Measurements from ENCODE around the gene SYT2. TPM values are rescaled to one million over a fixed set of nuclear protein-coding genes. Genes with fewer than 3 reads are reported as not detected.

Gene SYT2
- total RNA-seq, 6 donors from 2014 or later, result 0.14 TPM; not detected in 5

- no peaks in the 10 kb centered on the region for H3K36me3 ChIP-seq
- H3K27ac ChIP-seq, result no peak overlapping the region
- H3K4me1 ChIP-seq, result no peaks in the 10 kb centered on the region
- DNase-seq (no peak), ATAC-seq (ENCODE audit: low FRiP score in 2 of 2) (no peak)
- H3K4me3 ChIP-seq, result no peak overlapping the region
- no peak for TF ChIP-seq EP300 (IDR thresholded peaks at IDR 0.05)
- TF ChIP-seq CTCF (IDR thresholded peaks at IDR 0.05), result no peak
- no peak for TF ChIP-seq POLR2A (IDR thresholded peaks at IDR 0.05)
- TF ChIP-seq POLR2AphosphoS5 (IDR thresholded peaks at IDR 0.05), result no peak
- no peaks in the 10 kb centered on the region for H3K9me3 ChIP-seq
- H3K27me3 ChIP-seq, result no peaks in the 10 kb centered on the region
- WGBS, 2 donors, result 67 to 77% methylated on average over 10 to 11 of the region's 11 CpGs
These were observed 22.9 kb downstream of the SYT2 start for GRCh38 chr1:202687370-202687769.

GRCh38 chr1:202685641-202686040 lies 24.6 kb downstream of the SYT2 start:
- ATAC-seq (ENCODE audit: low FRiP score in 2 of 2) (no peak), DNase-seq (no peak)
- no peak for TF ChIP-seq CTCF (IDR thresholded peaks at IDR 0.05)
- no peak for TF ChIP-seq POLR2A (IDR thresholded peaks at IDR 0.05)
- no peak for TF ChIP-seq POLR2AphosphoS5 (IDR thresholded peaks at IDR 0.05)
- no peak for TF ChIP-seq EP300 (IDR thresholded peaks at IDR 0.05)
- 74 to 75% methylated on average over 6 of the region's 6 CpGs for WGBS, 2 donors
- no peaks in the 10 kb centered on the region for H3K36me3 ChIP-seq
- no peak overlapping the region for H3K4me3 ChIP-seq
- H3K27me3 ChIP-seq, result no peaks in the 10 kb centered on the region
- no peaks in the 10 kb centered on the region for H3K9me3 ChIP-seq
- no peak overlapping the region for H3K27ac ChIP-seq
- H3K4me1 ChIP-seq, result no peaks in the 10 kb centered on the region

- Histone ChIP-seq H3K27ac (no peak overlapping the region), H3K4me3 (no peak overlapping the region), H3K4me1 (no peaks in the 10 kb centered on the region), H3K36me3 (no peaks in the 10 kb centered on the region), H3K27me3 (no peaks in the 10 kb centered on the region), H3K9me3 (no peaks in the 10 kb centered on the region)
- TF ChIP-seq EP300 (IDR thresholded peaks at IDR 0.05) (no peak), POLR2A (IDR thresholded peaks at IDR 0.05) (no peak), CTCF (IDR thresholded peaks at IDR 0.05) (no peak), POLR2AphosphoS5 (IDR thresholded peaks at IDR 0.05) (no peak)
- ATAC-seq (ENCODE audit: low FRiP score in 2 of 2) (no peak), DNase-seq (no peak)
- WGBS, 2 donors, result 43 to 46% methylated on average over 2 of the region's 2 CpGs
These were observed 25.5 kb downstream of the SYT2 start for GRCh38 chr1:202684716-202685115.

GRCh38 chr1:202683029-202683428 lies 27.2 kb downstream of the SYT2 start:
- Histone ChIP-seq H3K9me3 (no peaks in the 10 kb centered on the region), H3K36me3 (no peaks in the 10 kb centered on the region), H3K4me3 (no peak overlapping the region), H3K4me1 (no peaks in the 10 kb centered on the region), H3K27me3 (no peaks in the 10 kb centered on the region), H3K27ac (no peak overlapping the region)
- TF ChIP-seq CTCF (IDR thresholded peaks at IDR 0.05) (no peak), POLR2AphosphoS5 (IDR thresholded peaks at IDR 0.05) (no peak), EP300 (IDR thresholded peaks at IDR 0.05) (no peak), POLR2A (IDR thresholded peaks at IDR 0.05) (no peak)
- 84 to 89% methylated on average over 4 of the region's 4 CpGs for WGBS, 2 donors
- no peak for ATAC-seq (ENCODE audit: low FRiP score in 2 of 2)
- no peak for DNase-seq

GRCh38 chr1:202682477-202682876 lies 27.8 kb downstream of the SYT2 start:
- no peaks in the 10 kb centered on the region for H3K36me3 ChIP-seq
- TF ChIP-seq EP300 (IDR thresholded peaks at IDR 0.05), result no peak
- TF ChIP-seq CTCF (IDR thresholded peaks at IDR 0.05), result no peak
- TF ChIP-seq POLR2A (IDR thresholded peaks at IDR 0.05), result no peak
- no peak for TF ChIP-seq POLR2AphosphoS5 (IDR thresholded peaks at IDR 0.05)
- peaks cover 1 to 4% (median 2%) of the 10 kb centered on the region in 4 donors for H3K9me3 ChIP-seq
- H3K4me1 ChIP-seq, result no peaks in the 10 kb centered on the region
- no peak overlapping the region for H3K4me3 ChIP-seq
- H3K27ac ChIP-seq, result no peak overlapping the region
- ATAC-seq (ENCODE audit: low FRiP score in 2 of 2) (no peak), DNase-seq (no peak)
- H3K27me3 ChIP-seq, result no peaks in the 10 kb centered on the region
- 85 to 91% methylated on average over 9 of the region's 9 CpGs for WGBS, 2 donors
